Uterus (tissue), 2 donors: ENCODE results near the gene RAC3.

Source experiments
- POLR2A ChIP-seq, 2 donors: fragments of 450-650 bp; IDR thresholded peaks; one replicate each; pipeline ENCODE4 v1.6.1; 2016; ENCODE audit warnings: antibody characterized with exemption in 2 of 2, mild to moderate bottlenecking in 1 of 2, moderate library complexity in 1 of 2
- TF ChIP-seq, protein P1 (sequence below), 4 experiments: fragments of 200-600 bp in 2 of 4; fragments of 450-650 bp in 2 of 4; sonication (generic) in 2 of 4; IDR thresholded peaks; one replicate each; pipeline ENCODE4 v1.5.1; 2016 to 2019; ENCODE audit warnings: antibody characterized with exemption in 4 of 4, mild to moderate bottlenecking in 2 of 4, moderate library complexity in 1 of 4

DNA sequence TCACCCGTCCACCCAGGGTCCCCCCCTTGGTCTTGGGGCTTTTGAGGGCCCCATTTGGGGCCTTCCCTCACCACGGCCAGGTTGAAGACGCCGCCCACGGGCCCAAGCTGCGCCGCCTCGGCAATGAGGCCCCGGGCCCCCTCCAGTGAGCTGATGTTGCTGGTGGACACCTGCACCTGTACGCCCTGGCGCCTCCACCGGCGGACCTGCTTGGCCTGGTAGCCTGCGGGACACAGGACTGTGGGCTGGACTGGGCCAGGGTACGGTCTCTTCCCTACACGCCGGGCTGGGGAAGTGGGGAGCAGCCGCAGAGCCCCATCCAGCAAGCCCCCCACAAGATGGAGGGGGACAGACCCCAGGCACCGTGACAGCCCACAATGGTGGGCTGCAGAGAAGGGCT, 51.0 kb downstream of the RAC3 start:
- TF ChIP-seq, protein P1, sequence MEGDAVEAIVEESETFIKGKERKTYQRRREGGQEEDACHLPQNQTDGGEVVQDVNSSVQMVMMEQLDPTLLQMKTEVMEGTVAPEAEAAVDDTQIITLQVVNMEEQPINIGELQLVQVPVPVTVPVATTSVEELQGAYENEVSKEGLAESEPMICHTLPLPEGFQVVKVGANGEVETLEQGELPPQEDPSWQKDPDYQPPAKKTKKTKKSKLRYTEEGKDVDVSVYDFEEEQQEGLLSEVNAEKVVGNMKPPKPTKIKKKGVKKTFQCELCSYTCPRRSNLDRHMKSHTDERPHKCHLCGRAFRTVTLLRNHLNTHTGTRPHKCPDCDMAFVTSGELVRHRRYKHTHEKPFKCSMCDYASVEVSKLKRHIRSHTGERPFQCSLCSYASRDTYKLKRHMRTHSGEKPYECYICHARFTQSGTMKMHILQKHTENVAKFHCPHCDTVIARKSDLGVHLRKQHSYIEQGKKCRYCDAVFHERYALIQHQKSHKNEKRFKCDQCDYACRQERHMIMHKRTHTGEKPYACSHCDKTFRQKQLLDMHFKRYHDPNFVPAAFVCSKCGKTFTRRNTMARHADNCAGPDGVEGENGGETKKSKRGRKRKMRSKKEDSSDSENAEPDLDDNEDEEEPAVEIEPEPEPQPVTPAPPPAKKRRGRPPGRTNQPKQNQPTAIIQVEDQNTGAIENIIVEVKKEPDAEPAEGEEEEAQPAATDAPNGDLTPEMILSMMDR (IDR thresholded peaks at IDR 0.05), result no peak
- TF ChIP-seq POLR2A (IDR thresholded peaks at IDR 0.05), result no peak
